BJ (cell line): ENCODE measurements around the gene YRDC. TPM values are rescaled to one million over a fixed set of nuclear protein-coding genes. Genes with fewer than 3 reads are reported as not detected.

Source experiments
- CTCF ChIA-PET: fragments of 350-600 bp; formaldehyde crosslinking; extraction: SDS; loops from one replicate; lab custom pipeline; 2021; ENCODE audit warnings: antibody characterized with exemption, inconsistent platforms; lab: Yijun Ruan, JAX
- POLR2A ChIA-PET: fragments of 300-600 bp; sonication (Branson Sonifier 250); formaldehyde crosslinking; extraction: SDS; loops from one replicate; lab custom pipeline; 2021; ENCODE audit warnings: antibody characterized with exemption; lab: Charles Lee
- DNase-seq: peaks from one replicate; pipeline ENCODE4 v3.0.0-alpha.2; 2011; ENCODE audit warnings: low read depth
- H3K27me3 ChIP-seq: 2 replicates; pipeline ENCODE4 v1.6.0; 2011; ENCODE audit warnings: low read length; ENCODE audit not compliant: control insufficient read depth, insufficient read depth
- H3K36me3 ChIP-seq: 2 replicates; pipeline ENCODE4 v1.5.1; 2011; ENCODE audit warnings: low read length; ENCODE audit not compliant: control insufficient read depth, insufficient read depth
- H3K4me3 ChIP-seq: 2 replicates; pipeline ENCODE4 v1.5.1; 2011; ENCODE audit warnings: low read depth, mild to moderate bottlenecking, control low read depth, low read length
- polyA plus RNA-seq: library from polyadenylated mRNA; depleted of rRNA; stranded (reverse); fragments of >200 nt; gene quantifications from 2 replicates; pipeline ENCODE4 v1.2.3, GENCODE V29; 2011
- TF ChIP-seq, protein P1 (sequence below): IDR thresholded peaks from 2 replicates; pipeline ENCODE4 v1.5.1; 2011; ENCODE audit warnings: low read depth, mild to moderate bottlenecking, control low read depth, inconsistent platforms, low read length, moderate library complexity; ENCODE audit not compliant: insufficient read depth

The YRDC gene
- polyA plus RNA-seq, 1 experiment, result 19.8 TPM

DNA sequence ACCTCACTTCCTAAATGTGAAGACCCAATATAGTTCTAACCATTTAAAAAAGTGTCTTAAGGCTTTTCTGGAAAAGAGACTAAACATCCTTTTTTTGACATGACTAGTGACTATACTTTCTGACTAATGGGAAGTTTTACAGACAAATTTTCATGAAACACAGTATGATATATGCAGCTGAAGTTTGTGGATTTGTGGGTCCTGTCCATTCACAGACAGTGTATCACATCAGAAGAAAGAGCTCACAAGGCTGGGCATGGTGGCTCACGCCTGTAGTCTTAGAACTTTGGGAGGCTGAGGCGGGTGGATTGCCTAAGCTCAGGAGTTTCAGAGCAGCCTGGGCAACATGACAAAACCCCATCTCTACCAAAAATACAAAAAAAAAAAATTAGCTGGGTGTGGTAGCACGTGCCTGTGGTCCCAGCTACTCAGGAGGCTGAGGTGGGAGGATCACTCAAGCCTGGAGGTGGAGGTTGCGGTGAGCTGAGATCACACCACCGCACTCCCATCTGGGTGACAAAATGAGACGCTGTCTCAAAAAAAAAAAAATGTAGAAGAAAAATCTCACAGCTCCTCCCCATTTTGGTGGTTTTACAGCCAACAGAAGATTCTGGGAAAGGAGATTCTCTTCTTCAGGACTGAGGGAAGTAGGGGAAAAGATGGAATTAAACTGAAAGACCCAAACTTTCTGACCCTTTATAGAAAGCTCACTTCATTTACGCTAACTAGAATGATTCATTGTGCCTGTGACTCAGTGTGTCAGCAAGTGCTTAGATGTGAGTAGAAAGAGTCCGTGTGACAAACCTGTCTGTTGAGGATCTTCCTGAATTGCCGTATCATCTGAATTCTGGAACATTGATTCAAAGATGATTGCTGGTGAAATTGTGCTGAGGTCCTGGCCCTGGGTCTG lies 15.2 kb upstream of the YRDC start:
- ChIA-PET CTCF (no interaction called here), POLR2A (no interaction called here)
- TF ChIP-seq, protein P1, sequence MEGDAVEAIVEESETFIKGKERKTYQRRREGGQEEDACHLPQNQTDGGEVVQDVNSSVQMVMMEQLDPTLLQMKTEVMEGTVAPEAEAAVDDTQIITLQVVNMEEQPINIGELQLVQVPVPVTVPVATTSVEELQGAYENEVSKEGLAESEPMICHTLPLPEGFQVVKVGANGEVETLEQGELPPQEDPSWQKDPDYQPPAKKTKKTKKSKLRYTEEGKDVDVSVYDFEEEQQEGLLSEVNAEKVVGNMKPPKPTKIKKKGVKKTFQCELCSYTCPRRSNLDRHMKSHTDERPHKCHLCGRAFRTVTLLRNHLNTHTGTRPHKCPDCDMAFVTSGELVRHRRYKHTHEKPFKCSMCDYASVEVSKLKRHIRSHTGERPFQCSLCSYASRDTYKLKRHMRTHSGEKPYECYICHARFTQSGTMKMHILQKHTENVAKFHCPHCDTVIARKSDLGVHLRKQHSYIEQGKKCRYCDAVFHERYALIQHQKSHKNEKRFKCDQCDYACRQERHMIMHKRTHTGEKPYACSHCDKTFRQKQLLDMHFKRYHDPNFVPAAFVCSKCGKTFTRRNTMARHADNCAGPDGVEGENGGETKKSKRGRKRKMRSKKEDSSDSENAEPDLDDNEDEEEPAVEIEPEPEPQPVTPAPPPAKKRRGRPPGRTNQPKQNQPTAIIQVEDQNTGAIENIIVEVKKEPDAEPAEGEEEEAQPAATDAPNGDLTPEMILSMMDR, result no peak
- Histone ChIP-seq H3K4me3 (no peak overlapping the region), H3K36me3 (peaks cover 17% of the 10 kb centered on the region), H3K27me3 (no peaks in the 10 kb centered on the region)
- DNase-seq, result no peak

- DNase-seq, result no peak
- TF ChIP-seq, protein P1, result no peak
- Histone ChIP-seq H3K36me3 (peaks cover 21% of the 10 kb centered on the region), H3K27me3 (no peaks in the 10 kb centered on the region), H3K4me3 (no peak overlapping the region)
- CTCF ChIA-PET, result no interaction called here
- POLR2A ChIA-PET, result no interaction called here
Measured at GRCh38 chr1:37821481-37821880, 13.5 kb upstream of the YRDC start.

GRCh38 chr1:37817481-37817880 lies 9.5 kb upstream of the YRDC start:
- TF ChIP-seq, protein P1, result no peak
- Histone ChIP-seq H3K36me3 (peaks cover 24% of the 10 kb centered on the region), H3K27me3 (no peaks in the 10 kb centered on the region), H3K4me3 (no peak overlapping the region)
- DNase-seq, result no peak
- CTCF ChIA-PET, result interaction anchor here (1.1 to 1.3 kb wide), 2 partner anchors 9 to 43 kb away, joined by 4 to 6 read pairs; no protein-coding TSS in a partner anchor
- POLR2A ChIA-PET, result no interaction called here

DNA sequence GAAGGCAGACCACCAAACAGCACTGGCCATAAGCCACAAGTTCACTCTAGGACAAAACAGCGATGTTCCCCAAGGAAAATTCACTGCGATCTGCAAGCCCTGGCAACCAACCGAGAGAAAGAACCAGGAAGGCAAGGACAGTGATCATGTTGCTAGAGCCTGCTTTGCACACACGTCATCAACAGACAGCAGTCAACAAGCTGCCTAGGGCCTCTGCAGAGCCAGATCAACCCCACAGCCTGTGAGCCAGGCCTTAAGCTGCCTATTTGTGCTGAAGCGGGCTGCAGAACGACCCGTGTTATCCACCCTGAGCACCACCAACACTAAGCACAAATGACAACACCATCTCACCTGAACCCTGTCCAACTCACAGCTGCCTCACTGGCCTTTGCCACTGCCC lies 6.2 kb upstream of the YRDC start:
- Histone ChIP-seq H3K4me3 (no peak overlapping the region), H3K27me3 (no peaks in the 10 kb centered on the region), H3K36me3 (peaks cover 10% of the 10 kb centered on the region)
- DNase-seq, result no peak
- CTCF ChIA-PET, result no interaction called here
- POLR2A ChIA-PET, result no interaction called here
- TF ChIP-seq, protein P1, result no peak

- ChIA-PET POLR2A (no interaction called here), CTCF (no interaction called here)
- TF ChIP-seq, protein P1, result no peak
- Histone ChIP-seq H3K36me3 (peaks cover 10% of the 10 kb centered on the region), H3K27me3 (no peaks in the 10 kb centered on the region), H3K4me3 (no peak overlapping the region)
- DNase-seq, result no peak
Measured at GRCh38 chr1:37813529-37814145, 5.6 kb upstream of the YRDC start.
